ENCODE data around the gene CDH3. TPM values are rescaled to one million over a fixed set of nuclear protein-coding genes. Genes with fewer than 3 reads are reported as not detected.
A peak's percentile ranks its signal among the peaks of the same experiment; 100 is the strongest.

CDH3 gene
- polyA plus RNA-seq, 2 of the 4 experiments (the other 2 are of a cell fraction), result 0.08 to 0.25 TPM

DNA sequence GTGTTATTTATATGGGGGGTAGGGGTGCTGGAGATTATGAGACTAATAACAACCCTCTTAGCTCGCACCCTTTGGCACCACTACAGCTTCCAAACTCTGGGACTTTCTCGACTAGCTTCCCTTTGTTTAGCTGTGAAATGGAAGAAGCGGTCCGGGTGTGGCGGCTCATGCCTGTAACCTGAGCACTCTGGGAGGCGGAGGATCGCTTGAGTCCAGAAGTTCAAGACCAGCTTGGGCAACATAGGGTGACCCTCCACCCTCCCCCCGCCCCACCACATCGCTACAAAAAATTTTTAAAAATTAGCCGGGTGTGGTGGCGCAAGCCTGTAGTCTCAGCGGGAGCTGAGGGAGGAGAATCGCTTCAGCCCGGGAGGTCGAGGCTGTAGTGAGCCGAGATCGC is 814 bp upstream of the CDH3 start:
- no peak for TF ChIP-seq PHF8 (IDR thresholded peaks at IDR 0.05; ENCODE audit: borderline replicate concordance, low read depth)
- TF ChIP-seq TFCP2L1 (CRISPR knock-in tag; IDR thresholded peaks at IDR 0.05), result no peak
- TF ChIP-seq RNF2 (IDR thresholded peaks at IDR 0.05; ENCODE audit: borderline replicate concordance, low read depth), result no peak
- TF ChIP-seq GATA3 (IDR thresholded peaks at IDR 0.05; ENCODE audit: borderline replicate concordance), result no peak
- no peak for TF ChIP-seq CEBPB (IDR thresholded peaks at IDR 0.05)
- no peak for TF ChIP-seq NPAS2 (CRISPR knock-in tag; IDR thresholded peaks at IDR 0.05; ENCODE audit: borderline replicate concordance)
- TF ChIP-seq RARB (CRISPR knock-in tag; IDR thresholded peaks at IDR 0.05), result no peak
- TF ChIP-seq, protein P1, sequence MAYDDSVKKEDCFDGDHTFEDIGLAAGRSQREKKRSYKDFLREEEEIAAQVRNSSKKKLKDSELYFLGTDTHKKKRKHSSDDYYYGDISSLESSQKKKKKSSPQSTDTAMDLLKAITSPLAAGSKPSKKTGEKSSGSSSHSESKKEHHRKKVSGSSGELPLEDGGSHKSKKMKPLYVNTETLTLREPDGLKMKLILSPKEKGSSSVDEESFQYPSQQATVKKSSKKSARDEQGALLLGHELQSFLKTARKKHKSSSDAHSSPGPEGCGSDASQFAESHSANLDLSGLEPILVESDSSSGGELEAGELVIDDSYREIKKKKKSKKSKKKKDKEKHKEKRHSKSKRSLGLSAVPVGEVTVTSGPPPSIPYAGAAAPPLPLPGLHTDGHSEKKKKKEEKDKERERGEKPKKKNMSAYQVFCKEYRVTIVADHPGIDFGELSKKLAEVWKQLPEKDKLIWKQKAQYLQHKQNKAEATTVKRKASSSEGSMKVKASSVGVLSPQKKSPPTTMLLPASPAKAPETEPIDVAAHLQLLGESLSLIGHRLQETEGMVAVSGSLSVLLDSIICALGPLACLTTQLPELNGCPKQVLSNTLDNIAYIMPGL (CRISPR knock-in tag; IDR thresholded peaks at IDR 0.05; ENCODE audit: borderline replicate concordance), result no peak
- no peak for TF ChIP-seq CHD4 (IDR thresholded peaks at IDR 0.05; ENCODE audit: borderline replicate concordance)
- TF ChIP-seq, protein P2, sequence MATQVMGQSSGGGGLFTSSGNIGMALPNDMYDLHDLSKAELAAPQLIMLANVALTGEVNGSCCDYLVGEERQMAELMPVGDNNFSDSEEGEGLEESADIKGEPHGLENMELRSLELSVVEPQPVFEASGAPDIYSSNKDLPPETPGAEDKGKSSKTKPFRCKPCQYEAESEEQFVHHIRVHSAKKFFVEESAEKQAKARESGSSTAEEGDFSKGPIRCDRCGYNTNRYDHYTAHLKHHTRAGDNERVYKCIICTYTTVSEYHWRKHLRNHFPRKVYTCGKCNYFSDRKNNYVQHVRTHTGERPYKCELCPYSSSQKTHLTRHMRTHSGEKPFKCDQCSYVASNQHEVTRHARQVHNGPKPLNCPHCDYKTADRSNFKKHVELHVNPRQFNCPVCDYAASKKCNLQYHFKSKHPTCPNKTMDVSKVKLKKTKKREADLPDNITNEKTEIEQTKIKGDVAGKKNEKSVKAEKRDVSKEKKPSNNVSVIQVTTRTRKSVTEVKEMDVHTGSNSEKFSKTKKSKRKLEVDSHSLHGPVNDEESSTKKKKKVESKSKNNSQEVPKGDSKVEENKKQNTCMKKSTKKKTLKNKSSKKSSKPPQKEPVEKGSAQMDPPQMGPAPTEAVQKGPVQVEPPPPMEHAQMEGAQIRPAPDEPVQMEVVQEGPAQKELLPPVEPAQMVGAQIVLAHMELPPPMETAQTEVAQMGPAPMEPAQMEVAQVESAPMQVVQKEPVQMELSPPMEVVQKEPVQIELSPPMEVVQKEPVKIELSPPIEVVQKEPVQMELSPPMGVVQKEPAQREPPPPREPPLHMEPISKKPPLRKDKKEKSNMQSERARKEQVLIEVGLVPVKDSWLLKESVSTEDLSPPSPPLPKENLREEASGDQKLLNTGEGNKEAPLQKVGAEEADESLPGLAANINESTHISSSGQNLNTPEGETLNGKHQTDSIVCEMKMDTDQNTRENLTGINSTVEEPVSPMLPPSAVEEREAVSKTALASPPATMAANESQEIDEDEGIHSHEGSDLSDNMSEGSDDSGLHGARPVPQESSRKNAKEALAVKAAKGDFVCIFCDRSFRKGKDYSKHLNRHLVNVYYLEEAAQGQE (IDR thresholded peaks at IDR 0.05), result no peak
- H3K4me1 ChIP-seq, result peaks cover 14% of the 10 kb centered on the region; the same call in 1 of the 3 replicates
- no peak overlapping the region for H3K27ac ChIP-seq
- 64% methylated on average over 17 of the region's 17 CpGs for WGBS (ENCODE audit: missing lambda C conversion rate)
- CTCF ChIA-PET, result interaction anchor here (0.6 to 1.9 kb wide), 4 partner anchors 9 to 158 kb away, joined by 3 to 6 read pairs (median 4); no protein-coding TSS in a partner anchor
- H3K9me3 ChIP-seq, result no peaks in the 10 kb centered on the region
- H3K4me2 ChIP-seq, result peak overlapping the region; percentile 93
- FAIRE-seq (no peak), DNase-seq (ENCODE audit: low read depth in 1 of 2, low spot score in 1 of 2) (no peak), ATAC-seq (no peak)
- POLR2A ChIA-PET, result no interaction called here
- peak overlapping the region; percentile 48; the same call in 2 of the 3 replicates for H3K4me3 ChIP-seq

DNA sequence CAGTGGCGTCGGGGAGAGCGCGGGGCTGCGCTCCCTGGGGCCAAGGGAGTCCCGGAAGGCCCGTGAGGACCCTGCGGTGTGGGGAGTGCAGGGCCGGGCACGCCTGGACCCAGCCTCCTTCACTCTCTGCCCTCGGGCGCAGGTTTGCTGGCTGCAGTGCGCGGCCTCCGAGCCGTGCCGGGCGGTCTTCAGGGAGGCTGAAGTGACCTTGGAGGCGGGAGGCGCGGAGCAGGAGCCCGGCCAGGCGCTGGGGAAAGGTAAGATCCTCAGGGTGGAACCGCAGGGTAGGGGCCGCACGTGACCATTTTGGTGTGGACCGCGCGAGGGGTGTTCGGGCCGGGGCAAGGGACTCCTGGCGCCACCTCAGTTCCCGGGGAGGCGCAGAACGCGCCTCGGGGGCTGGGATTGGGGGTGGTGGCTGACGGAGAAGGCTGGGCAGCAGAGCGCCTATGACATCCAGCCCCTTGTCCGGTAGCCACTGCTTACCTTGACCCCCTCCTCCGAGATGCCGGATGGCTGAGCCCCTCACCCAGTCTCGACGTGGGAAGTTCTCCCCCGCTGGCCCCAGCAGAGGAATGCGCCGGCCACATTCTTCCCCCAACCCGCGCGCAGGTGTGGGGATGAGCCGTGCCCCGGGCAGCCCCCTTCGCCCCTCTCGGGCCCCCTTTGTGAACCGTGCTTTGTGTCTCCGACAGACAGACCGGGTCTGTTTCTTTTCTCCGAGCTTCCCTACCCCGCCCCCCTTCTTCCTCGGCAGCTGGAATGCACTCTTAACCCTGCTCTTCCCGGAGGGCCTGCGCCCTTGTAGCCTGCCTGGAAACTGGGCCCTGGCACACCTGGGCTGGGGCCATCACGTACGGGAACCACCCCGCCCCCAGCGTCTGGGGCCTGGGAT is 631 bp downstream of the CDH3 start:
- DNase-seq (ENCODE audit: low read depth in 1 of 2, low spot score in 1 of 2), result no peak
- H3K4me3 ChIP-seq, result peak overlapping the region; percentile 48
- no peak for TF ChIP-seq FOXS1 (CRISPR knock-in tag; IDR thresholded peaks at IDR 0.05)
- TF ChIP-seq MYC (IDR thresholded peaks at IDR 0.05; ENCODE audit: borderline replicate concordance, low read length), result no peak
- TF ChIP-seq, protein P3, sequence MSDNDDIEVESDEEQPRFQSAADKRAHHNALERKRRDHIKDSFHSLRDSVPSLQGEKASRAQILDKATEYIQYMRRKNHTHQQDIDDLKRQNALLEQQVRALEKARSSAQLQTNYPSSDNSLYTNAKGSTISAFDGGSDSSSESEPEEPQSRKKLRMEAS (IDR thresholded peaks at IDR 0.05), result no peak
- TF ChIP-seq POLR2AphosphoS2 (conservative IDR thresholded peaks at IDR 0.05; ENCODE audit: low read length), result no peak
- no peak for TF ChIP-seq EHMT2 (IDR thresholded peaks at IDR 0.05; ENCODE audit: low read depth)
- TF ChIP-seq, protein P4, sequence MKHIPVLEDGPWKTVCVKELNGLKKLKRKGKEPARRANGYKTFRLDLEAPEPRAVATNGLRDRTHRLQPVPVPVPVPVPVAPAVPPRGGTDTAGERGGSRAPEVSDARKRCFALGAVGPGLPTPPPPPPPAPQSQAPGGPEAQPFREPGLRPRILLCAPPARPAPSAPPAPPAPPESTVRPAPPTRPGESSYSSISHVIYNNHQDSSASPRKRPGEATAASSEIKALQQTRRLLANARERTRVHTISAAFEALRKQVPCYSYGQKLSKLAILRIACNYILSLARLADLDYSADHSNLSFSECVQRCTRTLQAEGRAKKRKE (CRISPR knock-in tag; IDR thresholded peaks at IDR 0.05; ENCODE audit: low read depth), result no peak
- no peak for TF ChIP-seq CBX2 (IDR thresholded peaks at IDR 0.05; ENCODE audit: borderline replicate concordance, low read depth)
- TF ChIP-seq, protein P5, sequence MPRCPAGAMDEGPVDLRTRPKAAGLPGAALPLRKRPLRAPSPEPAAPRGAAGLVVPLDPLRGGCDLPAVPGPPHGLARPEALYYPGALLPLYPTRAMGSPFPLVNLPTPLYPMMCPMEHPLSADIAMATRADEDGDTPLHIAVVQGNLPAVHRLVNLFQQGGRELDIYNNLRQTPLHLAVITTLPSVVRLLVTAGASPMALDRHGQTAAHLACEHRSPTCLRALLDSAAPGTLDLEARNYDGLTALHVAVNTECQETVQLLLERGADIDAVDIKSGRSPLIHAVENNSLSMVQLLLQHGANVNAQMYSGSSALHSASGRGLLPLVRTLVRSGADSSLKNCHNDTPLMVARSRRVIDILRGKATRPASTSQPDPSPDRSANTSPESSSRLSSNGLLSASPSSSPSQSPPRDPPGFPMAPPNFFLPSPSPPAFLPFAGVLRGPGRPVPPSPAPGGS (IDR thresholded peaks at IDR 0.05), result no peak
- peaks cover 13% of the 10 kb centered on the region; the same call in 1 of the 3 replicates for H3K4me1 ChIP-seq
- ATAC-seq, result peak; percentile 52 to 70; a peak in 4 of 6 replicates
- H3K9me3 ChIP-seq, result no peaks in the 10 kb centered on the region
- ChIA-PET CTCF (interaction anchor here (1.2 to 1.9 kb wide), 2 partner anchors 10 to 12 kb away, joined by 3 to 6 read pairs; no protein-coding TSS in a partner anchor), POLR2A (no interaction called here)
- FAIRE-seq, result no peak
- peak overlapping the region; percentile 93 for H3K4me2 ChIP-seq
- 63% methylated on average over 30 of the region's 66 CpGs for WGBS (ENCODE audit: missing lambda C conversion rate)
- peak overlapping the region in 1 of 2 experiments; percentile 65; a peak in 2 of 6 replicates for H3K27ac ChIP-seq
